Natural killer cell treated with Interleukin-12 subunit alpha and Interleukin-12 subunit beta and Interleukin-15 and Interleukin-18, amount 100 ng/mL, for 72 hours (primary cell): ENCODE data around the gene RYR2. TPM values are rescaled to one million over a fixed set of nuclear protein-coding genes. Genes with fewer than 3 reads are reported as not detected.

Experiments
- ATAC-seq, 2 donors: fragments of 150-1000 bp; cut with Tn5 transposase in 1 of 2; sonication (Bioruptor Pico), chemical (Tn5 transposase) in 1 of 2; 2 replicates each; pipeline ENCODE4 v1.10.0; 2021
- DNase-seq: peaks from one replicate; pipeline ENCODE4 v3.0.0; 2022; ENCODE audit warnings: low spot score
- H3K27ac Mint-ChIP-seq, 2 donors: 1 replicate in 1 of 2; 2 replicates in 1 of 2; pipeline ENCODE4 v1.8.0; 2022; ENCODE audit warnings: mixed read lengths in 2 of 2, mild to moderate bottlenecking in 1 of 2, moderate library complexity in 1 of 2
- H3K27me3 Mint-ChIP-seq, 2 donors: 1 replicate in 1 of 2; 2 replicates in 1 of 2; pipeline ENCODE4 v1.8.0; 2022; ENCODE audit warnings: mixed read lengths in 2 of 2
- H3K36me3 Mint-ChIP-seq: one replicate; pipeline ENCODE4 v1.8.0; 2022; ENCODE audit warnings: mixed read lengths
- H3K4me1 Mint-ChIP-seq, 2 donors: 1 replicate in 1 of 2; 2 replicates in 1 of 2; pipeline ENCODE4 v1.8.0; 2022; ENCODE audit warnings: low read depth in 2 of 2, mixed read lengths in 2 of 2, mild to moderate bottlenecking in 1 of 2
- H3K4me3 Mint-ChIP-seq: one replicate; pipeline ENCODE4 v1.8.0; 2022; ENCODE audit warnings: mixed read lengths
- H3K9me3 Mint-ChIP-seq: 2 replicates; pipeline ENCODE4 v1.8.0; 2022; ENCODE audit warnings: mixed read lengths
- total RNA-seq, 2 donors: library from RNA; stranded (reverse); gene quantifications; one replicate each; pipeline ENCODE4 v1.2.3, GENCODE V29; 2022

Gene RYR2
- total RNA-seq, 2 donors from 2014 or later: 0.05 TPM; not detected in 1

DNA sequence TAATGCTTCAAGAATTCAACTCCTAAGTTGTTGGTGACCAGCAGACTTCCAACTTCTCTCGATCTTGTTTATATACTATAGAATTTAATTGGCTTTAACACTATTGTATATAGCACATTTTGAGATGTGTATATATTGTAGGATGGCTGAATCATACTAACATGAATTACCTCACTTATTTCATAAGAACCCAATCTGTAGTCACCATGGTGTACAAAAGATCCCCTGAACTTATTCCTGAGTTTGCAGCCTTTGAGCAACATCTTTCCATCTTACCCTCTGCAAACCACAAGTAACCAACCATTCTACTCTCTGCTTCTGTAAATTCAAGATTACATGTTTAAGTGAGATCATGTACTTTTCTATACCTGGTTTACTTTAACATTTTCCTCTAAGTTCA is 836.4 kb downstream of the RYR2 start:
- Mint-ChIP-seq H3K27me3 (no peaks in the 10 kb centered on the region), H3K36me3 (no peaks in the 10 kb centered on the region), H3K27ac (no peak overlapping the region), H3K9me3 (no peaks in the 10 kb centered on the region), H3K4me1 (no peaks in the 10 kb centered on the region), H3K4me3 (no peak overlapping the region)
- ATAC-seq: no peak
- DNase-seq: no peak

DNA sequence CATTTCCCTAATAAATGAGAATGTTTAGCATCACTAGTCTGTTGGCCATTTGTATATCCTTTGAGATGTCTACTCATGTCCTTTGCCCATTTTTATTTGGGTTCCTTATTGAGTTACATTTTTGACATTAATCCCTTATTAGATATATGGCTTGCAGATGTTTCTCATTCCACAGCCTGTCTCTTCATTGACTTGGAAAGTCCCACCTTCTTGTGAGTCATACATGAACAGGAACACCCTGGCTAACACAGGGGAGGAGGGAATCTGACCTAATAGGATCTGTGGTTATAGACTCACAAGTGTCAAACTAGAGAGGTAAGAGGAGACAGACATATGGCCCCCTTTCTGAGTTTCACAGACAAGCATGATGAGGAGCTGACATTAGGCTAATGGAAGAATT is 837.2 kb downstream of the RYR2 start:
- H3K9me3 Mint-ChIP-seq: peaks cover 3% of the 10 kb centered on the region
- H3K4me1 Mint-ChIP-seq: no peaks in the 10 kb centered on the region
- H3K36me3 Mint-ChIP-seq: no peaks in the 10 kb centered on the region
- no peaks in the 10 kb centered on the region for H3K27me3 Mint-ChIP-seq
- no peak for DNase-seq
- no peak for ATAC-seq
- no peak overlapping the region for H3K27ac Mint-ChIP-seq
- no peak overlapping the region for H3K4me3 Mint-ChIP-seq

Other genes with a start within 250 kb of the RYR2 start
- 10 to 100 TPM; 36.3 to 47.1 TPM for gene MTR, start 246.9 kb upstream of the RYR2 start, total RNA-seq
- not detected for gene MT1HL1, start 37.7 kb upstream of the RYR2 start, total RNA-seq